ENCODE results near the gene HTR6.
"Not testable (repeated sequence)": the region's sequence is repeated elsewhere in the genome, so short reads cannot be mapped to it uniquely, and the experiment has no call there.

Gene HTR6

DNA sequence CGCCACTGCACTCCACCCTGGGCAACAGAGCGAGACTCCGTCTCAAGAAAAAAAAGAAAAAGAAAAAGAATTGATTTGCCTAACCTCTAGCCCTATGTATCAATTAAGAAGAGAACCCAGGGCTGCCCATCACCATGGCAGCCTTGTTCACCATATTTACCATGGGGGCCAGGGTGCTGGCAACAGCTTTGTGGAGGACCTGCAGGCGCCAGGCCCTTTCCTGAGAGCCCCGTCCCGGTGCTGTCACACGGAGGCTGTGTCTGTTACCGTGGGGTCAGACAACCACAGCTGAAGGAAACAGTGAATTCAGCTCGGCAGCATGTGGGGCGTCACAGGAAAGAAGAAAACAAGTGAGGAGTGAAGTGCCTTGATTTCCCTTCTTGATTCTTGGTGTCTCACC lies 27.1 kb upstream of the HTR6 start:
- DNase-seq (ENCODE audit: low read depth): no peak

DNA sequence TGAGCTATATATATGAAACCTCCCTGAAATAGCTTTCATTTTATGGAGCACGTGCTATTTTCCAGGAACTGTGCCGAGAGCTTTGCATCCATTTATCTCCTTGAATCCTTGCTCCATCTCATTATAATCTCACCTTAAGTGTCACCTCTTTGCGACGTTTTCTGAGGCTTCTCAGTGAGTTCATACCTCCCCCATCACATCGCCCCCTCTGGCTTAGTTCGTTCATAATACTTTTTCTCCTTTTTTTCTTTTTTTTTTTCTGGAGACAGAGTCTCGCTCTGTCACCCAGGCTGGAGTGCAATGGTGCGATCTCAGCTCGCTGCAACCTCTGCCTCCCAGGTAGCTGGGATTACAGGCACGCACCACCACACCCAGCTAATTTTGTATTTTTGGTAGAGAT lies 25.4 kb upstream of the HTR6 start:
- DNase-seq (ENCODE audit: low read depth); H3K4me3 ChIP-seq (ENCODE audit: control insufficient read depth, low read depth, low read length): not testable (repeated sequence)

More for the DNA sequence above, 27.1 kb upstream of the HTR6 start:
- TF ChIP-seq, protein P1, sequence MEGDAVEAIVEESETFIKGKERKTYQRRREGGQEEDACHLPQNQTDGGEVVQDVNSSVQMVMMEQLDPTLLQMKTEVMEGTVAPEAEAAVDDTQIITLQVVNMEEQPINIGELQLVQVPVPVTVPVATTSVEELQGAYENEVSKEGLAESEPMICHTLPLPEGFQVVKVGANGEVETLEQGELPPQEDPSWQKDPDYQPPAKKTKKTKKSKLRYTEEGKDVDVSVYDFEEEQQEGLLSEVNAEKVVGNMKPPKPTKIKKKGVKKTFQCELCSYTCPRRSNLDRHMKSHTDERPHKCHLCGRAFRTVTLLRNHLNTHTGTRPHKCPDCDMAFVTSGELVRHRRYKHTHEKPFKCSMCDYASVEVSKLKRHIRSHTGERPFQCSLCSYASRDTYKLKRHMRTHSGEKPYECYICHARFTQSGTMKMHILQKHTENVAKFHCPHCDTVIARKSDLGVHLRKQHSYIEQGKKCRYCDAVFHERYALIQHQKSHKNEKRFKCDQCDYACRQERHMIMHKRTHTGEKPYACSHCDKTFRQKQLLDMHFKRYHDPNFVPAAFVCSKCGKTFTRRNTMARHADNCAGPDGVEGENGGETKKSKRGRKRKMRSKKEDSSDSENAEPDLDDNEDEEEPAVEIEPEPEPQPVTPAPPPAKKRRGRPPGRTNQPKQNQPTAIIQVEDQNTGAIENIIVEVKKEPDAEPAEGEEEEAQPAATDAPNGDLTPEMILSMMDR (IDR thresholded peaks at IDR 0.05; ENCODE audit: control insufficient read depth, insufficient read depth, low read depth, low read length, missing control alignments): no peak
- no peak overlapping the region for H3K4me3 ChIP-seq (ENCODE audit: control insufficient read depth, low read depth, low read length)

DNA sequence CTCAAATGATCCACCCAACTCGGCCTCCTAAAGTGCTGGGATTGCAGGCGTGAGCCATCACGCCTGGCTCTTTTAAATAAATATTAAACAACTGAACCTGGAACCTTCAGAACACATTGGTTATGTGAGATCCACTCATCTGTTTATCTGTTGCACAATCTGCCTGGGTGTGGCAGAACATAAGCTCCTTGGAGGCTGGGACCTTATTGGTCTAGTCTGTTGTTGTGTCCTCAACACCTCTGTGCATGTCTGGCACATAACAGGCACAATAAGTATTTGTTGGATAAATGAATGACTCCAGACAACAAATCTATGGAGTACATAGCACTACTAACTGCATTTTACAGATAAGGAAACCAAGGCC lies 24.7 kb upstream of the HTR6 start:
- TF ChIP-seq, protein P1 (IDR thresholded peaks at IDR 0.05; ENCODE audit: control insufficient read depth, insufficient read depth, low read depth, low read length, missing control alignments): no peak
- H3K4me3 ChIP-seq (ENCODE audit: control insufficient read depth, low read depth, low read length): no peak overlapping the region
- no peak for DNase-seq (ENCODE audit: low read depth)

DNA sequence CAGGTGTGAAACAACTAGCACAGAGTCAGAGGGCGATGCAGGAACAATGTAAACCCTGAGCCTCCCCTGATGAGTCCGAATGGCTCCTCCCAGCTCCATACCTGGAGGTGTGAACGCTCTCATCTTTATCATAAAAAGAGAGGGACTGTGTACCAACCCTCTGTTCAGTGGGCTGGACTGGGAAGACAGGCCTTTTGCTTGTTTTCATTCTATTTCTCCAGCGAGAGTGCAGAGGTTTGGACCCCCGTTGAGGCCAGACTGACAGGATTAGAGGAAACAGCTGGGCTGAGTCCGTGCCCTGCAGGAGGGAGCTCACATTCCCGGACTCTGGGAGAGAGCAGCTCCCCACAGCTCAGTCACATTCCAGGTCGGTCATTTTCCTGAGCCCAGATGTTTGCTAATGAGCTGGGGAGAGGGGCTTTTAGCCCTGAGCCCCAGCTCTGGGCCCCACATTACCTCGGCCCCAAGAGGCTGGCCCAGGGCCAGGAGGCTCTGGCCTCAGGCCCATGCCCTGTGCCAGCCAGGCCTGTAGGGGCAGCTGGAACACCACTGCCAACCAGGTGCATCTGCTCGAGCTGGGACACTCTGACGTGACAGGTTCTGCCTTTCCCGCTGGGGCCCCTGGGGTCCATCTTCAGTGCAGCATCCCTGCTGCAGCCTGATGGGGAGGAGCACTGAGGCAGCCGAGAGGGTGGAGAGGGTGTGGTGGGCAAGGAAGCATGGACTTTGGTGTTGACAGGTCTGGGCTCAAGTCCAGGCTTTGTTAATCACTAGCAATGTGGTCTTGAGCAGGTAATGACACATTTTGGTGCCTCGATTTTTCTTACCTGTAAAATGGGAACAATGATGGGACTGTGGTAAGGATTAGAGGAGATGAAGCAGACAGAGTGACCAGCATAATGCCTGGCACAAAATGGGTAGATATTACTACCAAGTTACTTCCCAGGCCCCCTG lies 24.0 kb upstream of the HTR6 start:
- DNase-seq (ENCODE audit: low read depth): no peak

DNA sequence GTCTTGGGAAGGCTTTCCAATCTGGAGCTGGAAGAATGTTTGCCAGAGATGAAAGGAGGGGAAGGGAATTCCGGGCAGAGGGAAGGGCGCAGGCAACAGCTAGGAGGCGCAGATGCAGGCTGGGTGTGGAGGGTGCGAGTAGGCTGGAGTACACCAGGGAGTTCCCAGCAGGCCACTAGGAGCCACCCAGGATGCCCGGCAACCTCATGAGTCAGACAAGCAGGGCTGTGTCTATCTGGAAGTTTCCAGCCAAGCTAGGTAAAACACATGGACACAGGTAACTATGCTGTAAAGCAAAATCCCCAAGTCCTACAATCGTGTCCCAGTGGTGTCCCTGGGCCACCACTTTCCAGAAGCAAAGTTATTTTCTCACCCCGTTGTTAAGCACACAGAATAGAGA lies 21.6 kb upstream of the HTR6 start:
- DNase-seq (ENCODE audit: low read depth): no peak
- H3K4me3 ChIP-seq (ENCODE audit: control insufficient read depth, low read depth, low read length): peak overlapping the region; percentile 51; the same call in 1 of the 2 replicates

More for the DNA sequence above, 24.0 kb upstream of the HTR6 start:
- TF ChIP-seq, protein P1 (IDR thresholded peaks at IDR 0.05; ENCODE audit: control insufficient read depth, insufficient read depth, low read depth, low read length, missing control alignments): no peak
- H3K4me3 ChIP-seq (ENCODE audit: control insufficient read depth, low read depth, low read length): no peak overlapping the region

DNA sequence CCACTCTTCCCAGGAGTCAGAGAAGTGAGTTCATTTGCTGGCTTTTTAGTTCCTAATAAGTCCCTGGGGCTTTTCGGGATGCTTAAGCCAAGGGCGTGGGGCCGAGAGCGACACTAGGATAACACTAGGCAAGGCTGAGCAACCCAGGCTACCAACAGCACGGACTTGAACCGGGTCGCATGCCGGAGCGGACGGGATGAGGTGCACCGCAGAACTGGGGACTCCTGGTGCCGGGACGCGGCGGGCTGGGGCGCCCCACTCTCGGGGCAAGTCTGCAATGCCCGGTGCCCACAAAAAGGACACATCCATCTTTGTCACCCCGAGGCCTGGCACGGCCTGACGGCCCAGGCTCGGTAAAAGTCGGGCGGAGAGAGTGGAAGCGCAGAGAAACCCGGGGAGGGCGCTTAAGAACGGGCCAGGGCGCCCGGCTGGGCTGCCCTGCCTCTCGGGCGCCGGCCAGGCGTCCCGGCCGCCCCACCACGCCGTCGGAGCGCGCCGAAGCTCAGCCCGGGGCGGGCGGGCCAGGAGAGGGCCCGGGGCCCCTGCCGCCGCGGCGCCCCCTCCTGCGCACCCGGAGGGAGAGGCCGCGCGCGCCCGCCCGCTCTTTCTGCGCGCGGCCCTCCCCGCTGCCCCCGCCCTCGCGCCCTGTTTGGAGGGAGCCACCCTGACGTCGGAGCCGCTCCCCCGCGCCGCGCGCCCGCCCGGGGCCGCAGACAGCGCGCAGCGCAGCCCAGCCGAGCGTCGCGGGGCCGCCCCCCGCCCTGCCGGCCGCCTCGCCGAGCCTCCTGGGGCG lies 20.9 kb upstream of the HTR6 start, which contains the start of gene NBL1:
NBL1 (plus strand) TSS at position 710 of the 793 bp plus-strand sequence. CDS start 10,720 bp downstream, outside the sequence.
- DNase-seq (ENCODE audit: low read depth): no peak
- peak within 1 kb of the TSS; percentile 95 for H3K4me3 ChIP-seq (ENCODE audit: control insufficient read depth, low read depth, low read length)
- TF ChIP-seq, protein P1 (IDR thresholded peaks at IDR 0.05; ENCODE audit: control insufficient read depth, insufficient read depth, low read depth, low read length, missing control alignments): no peak

More for the DNA sequence above, 21.6 kb upstream of the HTR6 start:
- TF ChIP-seq, protein P1 (IDR thresholded peaks at IDR 0.05; ENCODE audit: control insufficient read depth, insufficient read depth, low read depth, low read length, missing control alignments): peak; percentile 7

DNA sequence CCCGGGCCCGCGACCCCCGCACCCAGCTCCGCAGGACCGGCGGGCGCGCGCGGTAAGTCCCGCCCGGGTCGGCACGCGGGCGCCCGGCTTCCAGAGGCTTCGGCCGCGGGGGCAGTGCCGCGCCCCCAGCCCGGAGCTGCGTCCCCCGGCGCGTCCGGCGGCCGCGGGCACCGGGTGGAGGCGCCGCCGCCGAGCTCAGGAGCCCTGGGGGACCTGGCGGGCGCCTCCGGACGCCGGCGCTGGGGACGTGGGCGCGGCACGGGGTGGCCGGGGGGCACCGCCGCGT lies 20.3 kb upstream of the HTR6 start:
- TF ChIP-seq, protein P1 (IDR thresholded peaks at IDR 0.05; ENCODE audit: control insufficient read depth, insufficient read depth, low read depth, low read length, missing control alignments): no peak
- peak overlapping the region; percentile 95 for H3K4me3 ChIP-seq (ENCODE audit: control insufficient read depth, low read depth, low read length)
- no peak for DNase-seq (ENCODE audit: low read depth)

All from AG09309 (cell line).